ENCODE measurements around the gene ARSG.

The ARSG gene

GRCh38 chr17:68431045-68431608 lies 139.8 kb downstream of the ARSG start:
- DNase-seq (ENCODE audit: low read depth): no peak

GRCh38 chr17:68431661-68432071 lies 140.4 kb downstream of the ARSG start:
- peak; percentile 15 for DNase-seq (ENCODE audit: low read depth)

- DNase-seq (ENCODE audit: low read depth): no peak
Observed at GRCh38 chr17:68432086-68432864, 141.0 kb downstream of the ARSG start.

GRCh38 chr17:68433211-68433610 lies 141.9 kb downstream of the ARSG start:
- no peak for DNase-seq (ENCODE audit: low read depth)

- DNase-seq (ENCODE audit: low read depth): no peak
Observed at GRCh38 chr17:68433911-68434508, 142.7 kb downstream of the ARSG start.

- DNase-seq (ENCODE audit: low read depth): no peak
Observed at GRCh38 chr17:68435361-68435760, 144.1 kb downstream of the ARSG start.

GRCh38 chr17:68435876-68436842 lies 144.9 kb downstream of the ARSG start:
- peak; percentile 75 for DNase-seq (ENCODE audit: low read depth)

GRCh38 chr17:68437979-68438822 lies 146.9 kb downstream of the ARSG start:
- DNase-seq (ENCODE audit: low read depth): no peak

GRCh38 chr17:68439656-68440290 lies 148.5 kb downstream of the ARSG start:
- DNase-seq (ENCODE audit: low read depth): no peak

GRCh38 chr17:68440526-68440925 lies 149.2 kb downstream of the ARSG start:
- DNase-seq (ENCODE audit: low read depth): no peak

GRCh38 chr17:68441070-68441770 lies 149.9 kb downstream of the ARSG start:
- DNase-seq (ENCODE audit: low read depth): no peak

- no peak for DNase-seq (ENCODE audit: low read depth)
Observed at GRCh38 chr17:68443972-68444464, 152.7 kb downstream of the ARSG start.

GRCh38 chr17:68445671-68446070 lies 154.4 kb downstream of the ARSG start:
- DNase-seq (ENCODE audit: low read depth): no peak

- DNase-seq (ENCODE audit: low read depth): no peak
Observed at GRCh38 chr17:68446626-68447041, 155.3 kb downstream of the ARSG start.

GRCh38 chr17:68449021-68449739 lies 157.9 kb downstream of the ARSG start:
- DNase-seq (ENCODE audit: low read depth): no peak

GRCh38 chr17:68450391-68450790 lies 159.1 kb downstream of the ARSG start:
- no peak for DNase-seq (ENCODE audit: low read depth)

- no peak for DNase-seq (ENCODE audit: low read depth)
Observed at GRCh38 chr17:68450801-68451200, 159.5 kb downstream of the ARSG start.

GRCh38 chr17:68451670-68452354 lies 160.5 kb downstream of the ARSG start:
- no peak for DNase-seq (ENCODE audit: low read depth)
